Erythroblast (primary cell): ENCODE results near the gene IRS2.

ENCODE experiments used
- GATA1 ChIP-seq: IDR thresholded peaks from 2 replicates; pipeline ENCODE4 v1.6.1; 2011; ENCODE audit warnings: low read depth, mild to moderate bottlenecking, control low read depth, low read length, moderate library complexity
- POLR2A ChIP-seq: IDR thresholded peaks from 2 replicates; pipeline ENCODE4 v1.6.1; 2011; ENCODE audit warnings: mild to moderate bottlenecking, low read length

- TF ChIP-seq POLR2A, result no peak
- TF ChIP-seq GATA1, result no peak
Measured at GRCh38 chr13:109707044-109707741, 79.2 kb downstream of the IRS2 start.
